Gastrocnemius medialis (tissue), 4 donors: ENCODE data around the gene CLDN18.

Source experiments
- CTCF ChIP-seq, 5 experiments: fragments of 450-650 bp in 3 of 5; fragments of 200-600 bp in 2 of 5; sonication (generic) in 2 of 5; IDR thresholded peaks in 4 of 5; conservative IDR thresholded peaks in 1 of 5; 1 replicate in 4 of 5; 2 replicates in 1 of 5; pipeline ENCODE4 v1.5.1; 2016 to 2019; ENCODE audit warnings: antibody characterized with exemption in 5 of 5, mild to moderate bottlenecking in 3 of 5, moderate library complexity in 3 of 5
- POLR2A ChIP-seq, 2 donors: fragments of 450-650 bp; IDR thresholded peaks; one replicate each; pipeline ENCODE4 v1.6.1; 2017; ENCODE audit warnings: antibody characterized with exemption in 2 of 2, mild to moderate bottlenecking in 2 of 2, moderate library complexity in 2 of 2

- TF ChIP-seq CTCF (IDR thresholded peaks at IDR 0.05 in 4 of 5, conservative IDR thresholded peaks at IDR 0.05 in 1 of 5) (no peak), POLR2A (IDR thresholded peaks at IDR 0.05) (no peak)
These were observed 2.6 kb downstream of the CLDN18 start for GRCh38 chr3:138012526-138012925.
